GM23338 (cell line): ENCODE data around the gene MINAR1. TPM values are rescaled to one million over a fixed set of nuclear protein-coding genes. Genes with fewer than 3 reads are reported as not detected.

Experiments used
- ATAC-seq: fragments of 200-7000 bp; cut with Tn5 transposase; 3 replicates; pipeline ENCODE4 v1.9.1; 2020
- DNase-seq: peaks from one replicate; pipeline ENCODE4 v3.0.0-alpha.2; 2015; ENCODE audit warnings: low spot score
- H2AFZ ChIP-seq: fragments of 200-600 bp; sonication (generic); 2 replicates; pipeline ENCODE4 v1.8.0; 2016; ENCODE audit warnings: antibody characterized with exemption, mild to moderate bottlenecking, moderate library complexity
- H3F3A ChIP-seq: fragments of 200-600 bp; sonication (generic); replicated peaks from 2 replicates; pipeline ENCODE4 v1.8.0; 2017; ENCODE audit warnings: antibody characterized with exemption, mixed run types, low read depth
- H3K27ac ChIP-seq: fragments of 200-600 bp; sonication (generic); 2 replicates; pipeline ENCODE4 v1.6.1; 2016; ENCODE audit warnings: low read depth
- H3K27me3 ChIP-seq: fragments of 200-600 bp; sonication (generic); 2 replicates; pipeline ENCODE4 v1.8.0; 2016; ENCODE audit warnings: mild to moderate bottlenecking, mixed run types, moderate library complexity; ENCODE audit not compliant: insufficient read depth
- H3K36me3 ChIP-seq: fragments of 200-600 bp; sonication (generic); 2 replicates; pipeline ENCODE4 v1.8.0; 2016; ENCODE audit warnings: mild to moderate bottlenecking; ENCODE audit not compliant: insufficient read depth
- H3K4me1 ChIP-seq: fragments of 200-600 bp; sonication (generic); 2 replicates; pipeline ENCODE4 v1.8.0; 2016; ENCODE audit warnings: mild to moderate bottlenecking, moderate library complexity; ENCODE audit not compliant: insufficient read depth
- H3K4me2 ChIP-seq: fragments of 200-600 bp; sonication (generic); 2 replicates; pipeline ENCODE4 v1.7.1; 2017; ENCODE audit warnings: mixed run types
- H3K4me3 ChIP-seq: fragments of 200-600 bp; sonication (generic); 2 replicates; pipeline ENCODE4 v1.6.1; 2016; ENCODE audit warnings: mixed run types
- H3K79me2 ChIP-seq: fragments of 200-600 bp; sonication (generic); replicated peaks from 2 replicates; pipeline ENCODE4 v1.8.0; 2017; ENCODE audit warnings: mild to moderate bottlenecking; ENCODE audit not compliant: insufficient read depth
- H3K9me2 ChIP-seq: fragments of 200-600 bp; sonication (generic); 2 replicates; pipeline ENCODE4 v1.8.0; 2017; ENCODE audit not compliant: insufficient read depth
- H4K20me1 ChIP-seq: fragments of 200-600 bp; sonication (generic); replicated peaks from 2 replicates; pipeline ENCODE4 v1.8.0; 2017; ENCODE audit warnings: mild to moderate bottlenecking; ENCODE audit not compliant: insufficient read depth
- H3K27ac Mint-ChIP-seq: 2 replicates; pipeline ENCODE4 v1.8.0; 2020; ENCODE audit warnings: inconsistent platforms, mild to moderate bottlenecking, moderate library complexity, mixed read lengths
- H3K27me3 Mint-ChIP-seq: 3 replicates; pipeline ENCODE4 v1.8.0; 2022; ENCODE audit warnings: low read depth, mild to moderate bottlenecking, moderate library complexity, mixed read lengths, inconsistent platforms; ENCODE audit not compliant: insufficient read depth, poor library complexity
- H3K36me3 Mint-ChIP-seq: 3 replicates; pipeline ENCODE4 v1.8.0; 2021; ENCODE audit warnings: low read depth, mild to moderate bottlenecking, inconsistent platforms, moderate library complexity, mixed read lengths
- H3K4me1 Mint-ChIP-seq: 3 replicates; pipeline ENCODE4 v1.8.0; 2020; ENCODE audit warnings: mild to moderate bottlenecking, inconsistent platforms, mixed read lengths
- H3K4me3 Mint-ChIP-seq: 3 replicates; pipeline ENCODE4 v1.8.0; 2021; ENCODE audit warnings: moderate library complexity, mild to moderate bottlenecking, inconsistent platforms, mixed read lengths
- H3K9me3 Mint-ChIP-seq: 3 replicates; pipeline ENCODE4 v1.8.0; 2020; ENCODE audit warnings: moderate library complexity, mild to moderate bottlenecking, inconsistent platforms, mixed read lengths
- CREB1 ChIP-seq: fragments of 250-450 bp; sonication (Bioruptor Pico); IDR thresholded peaks from 2 replicates; pipeline ENCODE4 v1.5.0; 2020; ENCODE audit warnings: low read depth, mild to moderate bottlenecking, moderate library complexity
- EZH2 ChIP-seq: fragments of 200-600 bp; sonication (generic); IDR thresholded peaks from one replicate; pipeline ENCODE4 v1.8.0; 2017; ENCODE audit warnings: antibody characterized with exemption, mild to moderate bottlenecking, low read depth; ENCODE audit not compliant: unreplicated experiment
- EZH2phosphoT487 ChIP-seq: fragments of 200-600 bp; sonication (generic); IDR thresholded peaks from one replicate; pipeline ENCODE4 v1.8.1; 2018; ENCODE audit warnings: antibody characterized with exemption; ENCODE audit not compliant: unreplicated experiment
- JUNB ChIP-seq: IDR thresholded peaks from one replicate; pipeline ENCODE4 v1.6.1; 2016; ENCODE audit warnings: antibody characterized with exemption; ENCODE audit not compliant: unreplicated experiment
- NANOG ChIP-seq: IDR thresholded peaks from 2 replicates; pipeline ENCODE4 v1.6.1; 2016; ENCODE audit warnings: antibody characterized with exemption, borderline replicate concordance
- POLR2AphosphoS5 ChIP-seq: IDR thresholded peaks from 2 replicates; pipeline ENCODE4 v1.6.1; 2016; ENCODE audit warnings: antibody characterized with exemption, low read depth
- STAT1 ChIP-seq: IDR thresholded peaks from one replicate; pipeline ENCODE4 v1.6.1; 2016; ENCODE audit warnings: antibody characterized with exemption; ENCODE audit not compliant: unreplicated experiment
- ZNF114 ChIP-seq: fragments of 250-450 bp; sonication (Bioruptor Pico); IDR thresholded peaks from 2 replicates; pipeline ENCODE4 v1.5.0; 2020; ENCODE audit warnings: mild to moderate bottlenecking, moderate library complexity
- ZNF331 ChIP-seq: fragments of 250-450 bp; sonication (Bioruptor Pico); IDR thresholded peaks from 2 replicates; pipeline ENCODE4 v1.5.0; 2020; ENCODE audit warnings: low read depth, mild to moderate bottlenecking, moderate library complexity
- polyA plus RNA-seq: library from polyadenylated mRNA; unstranded; fragments of >200 nt; fragmentation: Nextera tagmentation; extraction: Ambion mirVana; gene quantifications from 2 replicates; pipeline ENCODE4 v1.2.1, GENCODE V29; 2016
- total RNA-seq: library from RNA; depleted of rRNA; stranded (reverse); fragments of >200 nt; shearing (Covaris generic); gene quantifications from 2 replicates; pipeline ENCODE4 v1.2.3, GENCODE V29; 2014
- TF ChIP-seq, protein P1 (sequence below): IDR thresholded peaks from 2 replicates; pipeline ENCODE4 v1.6.1; 2016; ENCODE audit warnings: antibody characterized with exemption
- TF ChIP-seq, protein P2 (sequence below): IDR thresholded peaks from one replicate; pipeline ENCODE4 v1.6.1; 2018; ENCODE audit warnings: antibody characterized with exemption; ENCODE audit not compliant: unreplicated experiment
- TF ChIP-seq, protein P3 (sequence below), 2 experiments: fragments of 200-600 bp in 1 of 2; sonication (generic) in 1 of 2; conservative IDR thresholded peaks; 2 replicates each; pipeline versions ENCODE4 v1.5.1 to v1.6.1; 2016 to 2017; ENCODE audit warnings: antibody characterized with exemption in 2 of 2, low read depth in 2 of 2, mild to moderate bottlenecking in 2 of 2, moderate library complexity in 1 of 2

The MINAR1 gene
- total and polyA plus RNA-seq, 2 experiments from 2014 or later: 0.32 to 1.4 TPM

DNA sequence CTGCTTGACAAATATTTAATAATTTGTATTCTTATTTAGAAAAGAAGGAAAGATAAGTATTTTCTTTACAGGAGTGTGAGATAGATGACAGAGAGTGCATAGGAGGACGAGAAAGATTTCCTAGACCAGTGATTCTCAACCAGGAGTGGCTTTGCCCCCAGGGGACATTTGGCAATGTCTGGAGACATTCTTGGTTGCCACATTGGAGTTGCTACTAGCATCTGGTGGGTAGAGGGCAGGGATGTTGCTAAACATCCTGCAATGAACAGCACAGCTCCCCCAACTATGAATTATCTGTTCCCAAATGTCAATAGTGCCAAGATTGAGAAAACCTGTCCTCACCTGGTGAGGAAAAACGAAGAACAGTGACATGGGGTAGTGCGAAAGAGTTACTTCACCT is 30.8 kb upstream of the MINAR1 start:
- H3K4me1 ChIP-seq: peaks cover 4% of the 10 kb centered on the region; the same call in 1 of the 2 replicates
- H3K9me2 ChIP-seq: 0 out of 2 replicates have a peak, but pooled peaks cover 5% of the 10 kb centered on the region
- no peak for TF ChIP-seq EZH2phosphoT487
- TF ChIP-seq, protein P1, sequence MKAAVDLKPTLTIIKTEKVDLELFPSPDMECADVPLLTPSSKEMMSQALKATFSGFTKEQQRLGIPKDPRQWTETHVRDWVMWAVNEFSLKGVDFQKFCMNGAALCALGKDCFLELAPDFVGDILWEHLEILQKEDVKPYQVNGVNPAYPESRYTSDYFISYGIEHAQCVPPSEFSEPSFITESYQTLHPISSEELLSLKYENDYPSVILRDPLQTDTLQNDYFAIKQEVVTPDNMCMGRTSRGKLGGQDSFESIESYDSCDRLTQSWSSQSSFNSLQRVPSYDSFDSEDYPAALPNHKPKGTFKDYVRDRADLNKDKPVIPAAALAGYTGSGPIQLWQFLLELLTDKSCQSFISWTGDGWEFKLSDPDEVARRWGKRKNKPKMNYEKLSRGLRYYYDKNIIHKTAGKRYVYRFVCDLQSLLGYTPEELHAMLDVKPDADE: no peak
- TF ChIP-seq, protein P2, sequence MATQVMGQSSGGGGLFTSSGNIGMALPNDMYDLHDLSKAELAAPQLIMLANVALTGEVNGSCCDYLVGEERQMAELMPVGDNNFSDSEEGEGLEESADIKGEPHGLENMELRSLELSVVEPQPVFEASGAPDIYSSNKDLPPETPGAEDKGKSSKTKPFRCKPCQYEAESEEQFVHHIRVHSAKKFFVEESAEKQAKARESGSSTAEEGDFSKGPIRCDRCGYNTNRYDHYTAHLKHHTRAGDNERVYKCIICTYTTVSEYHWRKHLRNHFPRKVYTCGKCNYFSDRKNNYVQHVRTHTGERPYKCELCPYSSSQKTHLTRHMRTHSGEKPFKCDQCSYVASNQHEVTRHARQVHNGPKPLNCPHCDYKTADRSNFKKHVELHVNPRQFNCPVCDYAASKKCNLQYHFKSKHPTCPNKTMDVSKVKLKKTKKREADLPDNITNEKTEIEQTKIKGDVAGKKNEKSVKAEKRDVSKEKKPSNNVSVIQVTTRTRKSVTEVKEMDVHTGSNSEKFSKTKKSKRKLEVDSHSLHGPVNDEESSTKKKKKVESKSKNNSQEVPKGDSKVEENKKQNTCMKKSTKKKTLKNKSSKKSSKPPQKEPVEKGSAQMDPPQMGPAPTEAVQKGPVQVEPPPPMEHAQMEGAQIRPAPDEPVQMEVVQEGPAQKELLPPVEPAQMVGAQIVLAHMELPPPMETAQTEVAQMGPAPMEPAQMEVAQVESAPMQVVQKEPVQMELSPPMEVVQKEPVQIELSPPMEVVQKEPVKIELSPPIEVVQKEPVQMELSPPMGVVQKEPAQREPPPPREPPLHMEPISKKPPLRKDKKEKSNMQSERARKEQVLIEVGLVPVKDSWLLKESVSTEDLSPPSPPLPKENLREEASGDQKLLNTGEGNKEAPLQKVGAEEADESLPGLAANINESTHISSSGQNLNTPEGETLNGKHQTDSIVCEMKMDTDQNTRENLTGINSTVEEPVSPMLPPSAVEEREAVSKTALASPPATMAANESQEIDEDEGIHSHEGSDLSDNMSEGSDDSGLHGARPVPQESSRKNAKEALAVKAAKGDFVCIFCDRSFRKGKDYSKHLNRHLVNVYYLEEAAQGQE: no peak
- TF ChIP-seq EZH2: no peak
- no peak for TF ChIP-seq CREB1 (CRISPR knock-in tag)
- no peak for TF ChIP-seq JUNB
- TF ChIP-seq ZNF331 (CRISPR knock-in tag): no peak
- TF ChIP-seq NANOG: no peak
- TF ChIP-seq ZNF114 (CRISPR knock-in tag): no peak
- no peak overlapping the region for H3K4me2 ChIP-seq
- no peak overlapping the region for H3K27ac Mint-ChIP-seq
- H3K27me3 Mint-ChIP-seq: no peaks in the 10 kb centered on the region
- H3F3A ChIP-seq: no peaks in the 10 kb centered on the region
- H3K36me3 Mint-ChIP-seq: no peaks in the 10 kb centered on the region
- no peak overlapping the region for H3K4me3 Mint-ChIP-seq
- no peaks in the 10 kb centered on the region for H3K27me3 ChIP-seq
- H3K36me3 ChIP-seq: no peaks in the 10 kb centered on the region
- no peak for DNase-seq
- no peak overlapping the region for H3K27ac ChIP-seq
- no peaks in the 10 kb centered on the region for H3K79me2 ChIP-seq
- no peaks in the 10 kb centered on the region for H3K9me3 Mint-ChIP-seq
- peaks cover 5% of the 10 kb centered on the region; the same call in 2 of the 3 replicates for H3K4me1 Mint-ChIP-seq
- no peak overlapping the region for H2AFZ ChIP-seq
- no peak overlapping the region for H3K4me3 ChIP-seq
- no peaks in the 10 kb centered on the region for H4K20me1 ChIP-seq
- ATAC-seq: no peak

DNA sequence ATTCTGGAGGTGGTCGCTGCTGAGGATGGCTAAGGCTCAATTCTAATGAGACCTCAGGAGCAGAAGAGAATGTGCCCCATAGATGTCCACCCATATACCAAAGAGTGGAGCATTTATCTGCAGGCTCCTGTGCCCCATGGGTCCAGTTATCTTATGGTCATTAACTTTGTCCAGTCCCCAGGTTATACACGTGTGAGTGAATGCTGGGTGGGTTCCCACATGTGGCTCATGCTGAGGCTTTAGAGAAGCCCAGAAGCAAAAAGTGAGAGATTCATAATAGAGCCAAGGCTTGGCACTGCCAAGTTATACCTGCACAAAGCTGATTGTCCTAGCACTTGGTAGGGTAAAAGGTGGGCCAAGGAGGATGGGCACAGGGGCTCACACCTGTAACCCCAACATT is 30.0 kb upstream of the MINAR1 start:
- Histone ChIP-seq H3K27me3 (no peaks in the 10 kb centered on the region), H3K4me1 (peaks cover 4% of the 10 kb centered on the region; the same call in 1 of the 2 replicates), H3K9me2 (0 out of 2 replicates have a peak, but pooled peaks cover 5% of the 10 kb centered on the region), H3K36me3 (no peaks in the 10 kb centered on the region), H4K20me1 (no peaks in the 10 kb centered on the region), H3K4me2 (no peak overlapping the region), H3F3A (no peaks in the 10 kb centered on the region), H3K4me3 (no peak overlapping the region), H2AFZ (no peak overlapping the region), H3K27ac (no peak overlapping the region), H3K79me2 (no peaks in the 10 kb centered on the region)
- Mint-ChIP-seq H3K36me3 (no peaks in the 10 kb centered on the region), H3K9me3 (no peaks in the 10 kb centered on the region), H3K4me3 (no peak overlapping the region), H3K27ac (no peak overlapping the region), H3K27me3 (no peaks in the 10 kb centered on the region), H3K4me1 (peaks cover 5% of the 10 kb centered on the region; the same call in 2 of the 3 replicates)
- ATAC-seq (no peak), DNase-seq (no peak)
- TF ChIP-seq ZNF331 (CRISPR knock-in tag) (no peak), NANOG (no peak), STAT1 (no peak), POLR2AphosphoS5 (no peak), ZNF114 (CRISPR knock-in tag) (no peak), CREB1 (CRISPR knock-in tag) (no peak), EZH2 (no peak), JUNB (no peak)
- TF ChIP-seq, protein P3, sequence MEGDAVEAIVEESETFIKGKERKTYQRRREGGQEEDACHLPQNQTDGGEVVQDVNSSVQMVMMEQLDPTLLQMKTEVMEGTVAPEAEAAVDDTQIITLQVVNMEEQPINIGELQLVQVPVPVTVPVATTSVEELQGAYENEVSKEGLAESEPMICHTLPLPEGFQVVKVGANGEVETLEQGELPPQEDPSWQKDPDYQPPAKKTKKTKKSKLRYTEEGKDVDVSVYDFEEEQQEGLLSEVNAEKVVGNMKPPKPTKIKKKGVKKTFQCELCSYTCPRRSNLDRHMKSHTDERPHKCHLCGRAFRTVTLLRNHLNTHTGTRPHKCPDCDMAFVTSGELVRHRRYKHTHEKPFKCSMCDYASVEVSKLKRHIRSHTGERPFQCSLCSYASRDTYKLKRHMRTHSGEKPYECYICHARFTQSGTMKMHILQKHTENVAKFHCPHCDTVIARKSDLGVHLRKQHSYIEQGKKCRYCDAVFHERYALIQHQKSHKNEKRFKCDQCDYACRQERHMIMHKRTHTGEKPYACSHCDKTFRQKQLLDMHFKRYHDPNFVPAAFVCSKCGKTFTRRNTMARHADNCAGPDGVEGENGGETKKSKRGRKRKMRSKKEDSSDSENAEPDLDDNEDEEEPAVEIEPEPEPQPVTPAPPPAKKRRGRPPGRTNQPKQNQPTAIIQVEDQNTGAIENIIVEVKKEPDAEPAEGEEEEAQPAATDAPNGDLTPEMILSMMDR (conservative IDR thresholded peaks at IDR 0.05; ENCODE audit: low read depth in 2 of 2): no peak
- TF ChIP-seq, protein P2: no peak
- TF ChIP-seq, protein P1: no peak
